ENCODE data around the gene NEU2.

The NEU2 gene

DNA sequence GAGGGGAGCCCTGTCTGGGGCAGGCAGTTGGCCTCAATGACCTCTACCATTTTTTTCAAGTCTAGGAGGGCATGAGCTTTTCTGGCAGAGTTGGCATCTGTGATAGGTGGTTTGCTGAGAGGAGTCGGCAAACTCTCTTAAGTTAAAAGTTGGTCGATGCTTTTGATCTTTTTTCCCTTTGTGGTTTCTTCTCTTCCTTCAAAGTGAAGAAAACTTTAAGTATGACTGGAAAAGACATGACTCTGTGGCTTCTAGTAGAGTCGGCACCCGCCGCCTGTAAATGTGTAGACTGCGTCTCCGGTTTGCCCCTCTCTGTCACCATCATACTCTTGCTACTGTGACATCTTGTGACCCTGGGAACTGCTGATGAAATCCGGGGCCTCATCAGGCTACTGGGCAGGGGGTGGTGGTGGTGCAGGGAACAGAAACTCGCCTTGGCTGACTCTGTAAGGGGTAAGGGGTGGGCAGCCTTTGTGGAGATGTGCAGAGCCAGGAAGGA is 48.8 kb downstream of the NEU2 start:
- FAIRE-seq, result no peak

DNA sequence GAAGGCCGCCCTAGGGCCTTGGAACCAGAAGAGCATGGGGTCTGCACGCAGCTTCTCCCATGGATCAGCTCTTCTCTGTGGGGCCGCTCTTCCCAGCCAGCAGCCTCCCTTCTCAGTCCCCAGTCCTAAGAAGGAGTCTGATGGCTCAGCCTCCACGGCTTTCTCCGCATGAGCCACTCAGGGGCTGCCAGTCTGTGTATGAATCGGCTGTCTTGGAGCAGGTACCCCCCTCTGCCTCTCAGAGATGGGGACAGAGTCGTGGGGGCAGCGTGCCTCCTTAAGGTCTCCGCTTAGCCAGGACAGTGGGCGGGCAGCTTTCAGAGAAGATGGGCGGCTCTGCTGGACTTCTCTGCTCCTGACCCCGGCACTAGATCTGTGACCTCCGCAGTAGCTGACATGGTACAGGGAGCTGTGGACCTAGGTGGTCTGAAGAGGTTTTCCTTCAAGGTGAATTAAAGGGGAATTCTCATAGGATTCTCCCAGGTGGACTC is 49.3 kb downstream of the NEU2 start:
- no peak for FAIRE-seq

DNA sequence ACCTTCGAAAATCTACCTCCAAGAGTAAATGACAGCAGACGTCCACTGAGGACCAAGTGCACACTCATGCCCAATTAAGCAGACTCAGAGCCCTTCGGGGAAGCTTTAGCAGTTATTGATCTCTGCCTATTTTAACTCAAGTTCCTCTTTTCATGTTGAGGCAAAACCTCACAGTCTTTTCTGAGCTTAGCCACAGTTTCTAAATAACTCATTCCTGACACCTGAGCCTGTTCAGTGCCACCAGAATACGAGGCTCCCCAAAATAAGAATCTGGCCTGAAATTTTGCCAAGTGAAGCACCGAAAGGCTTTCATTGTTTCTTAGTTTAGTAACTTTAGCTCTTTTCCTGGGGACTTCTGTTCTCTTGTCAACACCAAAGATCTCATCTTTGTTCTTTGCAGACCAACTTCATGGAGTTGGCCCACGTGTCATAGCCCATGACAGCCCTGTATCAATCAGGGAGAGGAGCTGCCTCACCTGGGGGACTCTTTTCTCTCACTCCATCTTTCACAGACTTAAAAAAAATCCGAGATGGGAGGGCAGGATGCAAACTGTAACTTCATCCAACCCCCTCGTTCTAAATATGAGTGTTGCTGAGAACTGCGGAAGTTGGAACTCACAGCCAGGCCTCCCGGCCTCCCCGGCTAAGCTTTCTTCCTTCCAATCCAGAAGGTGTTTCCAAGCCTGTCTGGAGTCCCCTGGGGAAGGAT is 49.9 kb downstream of the NEU2 start:
- no peak for FAIRE-seq

DNA sequence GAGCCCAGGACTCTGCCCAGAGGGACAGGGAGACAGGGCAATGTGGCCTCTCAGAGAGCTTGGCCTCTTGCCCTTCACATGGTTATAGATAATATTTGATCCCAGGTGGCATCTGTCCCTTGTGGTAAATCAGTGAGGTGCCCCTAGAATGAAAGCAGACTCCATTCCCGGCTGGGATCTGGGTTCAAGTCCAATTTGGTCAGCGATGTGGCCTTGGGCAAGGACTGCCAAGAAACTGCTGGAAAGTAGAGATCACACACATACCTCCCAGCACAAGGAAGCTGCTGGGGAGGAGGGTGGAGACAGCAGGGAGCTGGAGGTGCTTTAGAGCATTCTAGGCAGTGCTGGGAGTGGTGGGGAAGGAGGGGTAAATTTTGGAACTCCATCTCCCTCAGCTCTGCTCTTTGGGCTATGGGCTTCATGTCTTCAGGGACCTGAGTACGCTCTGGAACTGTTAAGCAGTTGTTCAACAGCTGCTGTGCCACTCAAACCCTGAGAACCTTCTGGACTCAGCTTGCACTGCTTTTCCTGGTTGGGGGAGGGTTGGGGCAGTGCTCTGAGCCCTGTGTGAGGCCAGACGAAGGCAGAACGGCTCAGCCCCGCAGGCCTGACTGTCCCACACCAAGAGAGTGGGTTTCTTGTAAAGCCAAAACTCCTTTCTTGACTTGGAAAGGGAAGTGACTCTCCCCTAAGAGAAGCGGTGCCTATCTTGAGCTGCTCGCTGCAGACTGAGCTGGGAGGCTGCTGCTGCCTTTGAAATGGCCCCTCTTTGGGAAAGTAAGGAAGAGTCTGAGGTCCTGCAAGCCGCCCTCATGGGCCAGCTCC is 50.7 kb downstream of the NEU2 start:
- no peak for FAIRE-seq

DNA sequence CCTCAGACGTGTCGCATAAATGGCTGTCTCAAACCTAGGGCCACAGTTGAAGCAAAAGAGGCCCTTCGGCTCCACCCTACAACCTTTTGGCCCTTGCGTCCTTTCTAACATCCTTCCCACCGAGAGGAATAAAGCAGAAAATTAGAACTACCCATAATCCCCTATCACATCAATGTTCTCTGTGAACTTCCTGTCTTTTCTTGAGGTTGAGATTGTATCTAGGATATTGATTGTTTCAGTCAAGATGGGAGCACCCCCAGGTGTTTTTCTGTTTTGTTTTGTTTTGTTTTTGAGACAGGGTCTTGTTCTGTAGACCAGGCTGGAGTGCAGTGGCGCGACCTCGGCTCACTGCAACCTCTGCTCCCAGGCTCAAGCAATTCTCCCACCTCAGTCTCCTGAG is 51.3 kb downstream of the NEU2 start:
- no peak for FAIRE-seq

DNA sequence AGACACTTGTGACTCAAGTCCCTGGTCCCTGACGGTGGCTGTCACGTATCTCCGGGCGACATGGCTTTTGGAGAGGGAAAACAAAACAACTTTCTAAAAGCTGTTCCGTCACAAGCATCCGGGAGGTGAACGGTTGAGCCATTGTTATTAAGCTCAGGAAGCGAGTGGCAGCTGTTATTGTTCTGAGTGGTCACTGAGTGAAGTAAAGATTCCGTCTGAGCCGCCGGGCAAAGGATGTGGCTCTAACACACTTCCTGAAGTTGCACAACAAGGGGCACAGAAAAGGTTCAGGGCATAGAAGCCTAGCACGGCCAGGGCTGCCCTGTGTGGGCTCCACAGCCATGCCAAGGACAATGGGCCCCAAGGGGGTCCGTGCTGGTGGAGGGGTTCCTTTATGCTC is 52.0 kb downstream of the NEU2 start:
- no peak for FAIRE-seq

Data from G401.6 (cell line).